Coronary artery (tissue), 2 donors: ENCODE data around the gene FABP2.
"Not testable (repeated sequence)": the region's sequence is repeated elsewhere in the genome, so short reads cannot be mapped to it uniquely, and the experiment has no call there.

Experiments used
- DNase-seq: peaks from one replicate; pipeline ENCODE4 v3.0.0-alpha.2; 2017; ENCODE audit warnings: low spot score
- H3K27ac ChIP-seq, 2 donors: fragments of 200-600 bp; sonication (generic); one replicate each; pipeline ENCODE4 v1.5.1; 2016 to 2019
- H3K4me3 ChIP-seq: fragments of 200-600 bp; sonication (generic); 2 replicates; pipeline ENCODE4 v1.5.1; 2016; ENCODE audit warnings: mild to moderate bottlenecking, moderate library complexity
- TF ChIP-seq, protein P1 (sequence below): fragments of 200-600 bp; sonication (generic); IDR thresholded peaks from one replicate; pipeline ENCODE4 v1.5.1; 2019; ENCODE audit warnings: antibody characterized with exemption

Gene FABP2

DNA sequence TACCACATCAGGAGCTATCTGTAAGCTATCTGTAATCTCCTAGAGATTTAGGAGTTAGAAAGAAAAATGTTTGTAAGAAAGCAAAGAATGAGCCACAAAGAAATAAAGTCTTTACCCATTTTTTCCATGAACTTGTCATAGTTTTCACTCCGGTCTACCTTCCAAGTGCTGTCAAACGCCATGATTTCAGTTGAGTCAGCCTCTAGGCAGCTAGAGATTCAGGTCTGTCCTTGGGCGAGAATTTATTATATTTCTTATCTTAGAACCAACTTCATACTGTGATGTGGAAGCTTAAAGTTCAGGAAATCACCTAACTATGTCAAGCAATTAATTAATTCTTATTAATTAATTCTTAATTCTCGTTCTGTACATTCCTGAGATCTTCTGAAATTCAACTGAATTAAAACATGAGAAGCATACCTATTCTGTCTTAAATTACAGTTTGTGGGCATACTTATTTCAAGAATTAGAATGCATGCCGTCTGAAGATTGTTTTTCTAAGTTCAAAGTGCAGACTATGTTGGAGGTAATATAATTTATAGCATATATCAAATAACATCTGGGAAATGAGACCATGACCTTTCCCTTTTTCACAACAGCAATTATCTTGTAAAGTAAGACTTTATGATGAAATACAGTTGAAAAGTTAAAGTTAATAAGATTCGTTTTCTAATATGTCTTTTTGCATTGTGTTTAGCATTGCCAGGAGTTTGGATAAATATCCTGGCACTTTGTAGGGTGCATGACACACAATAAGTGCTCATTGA is at the start of gene FABP2:
Gene FABP2 (minus strand): TSS at position 218 of the 767 bp plus-strand sequence. CDS start 36 bp downstream, at position 182.
- TF ChIP-seq, protein P1, sequence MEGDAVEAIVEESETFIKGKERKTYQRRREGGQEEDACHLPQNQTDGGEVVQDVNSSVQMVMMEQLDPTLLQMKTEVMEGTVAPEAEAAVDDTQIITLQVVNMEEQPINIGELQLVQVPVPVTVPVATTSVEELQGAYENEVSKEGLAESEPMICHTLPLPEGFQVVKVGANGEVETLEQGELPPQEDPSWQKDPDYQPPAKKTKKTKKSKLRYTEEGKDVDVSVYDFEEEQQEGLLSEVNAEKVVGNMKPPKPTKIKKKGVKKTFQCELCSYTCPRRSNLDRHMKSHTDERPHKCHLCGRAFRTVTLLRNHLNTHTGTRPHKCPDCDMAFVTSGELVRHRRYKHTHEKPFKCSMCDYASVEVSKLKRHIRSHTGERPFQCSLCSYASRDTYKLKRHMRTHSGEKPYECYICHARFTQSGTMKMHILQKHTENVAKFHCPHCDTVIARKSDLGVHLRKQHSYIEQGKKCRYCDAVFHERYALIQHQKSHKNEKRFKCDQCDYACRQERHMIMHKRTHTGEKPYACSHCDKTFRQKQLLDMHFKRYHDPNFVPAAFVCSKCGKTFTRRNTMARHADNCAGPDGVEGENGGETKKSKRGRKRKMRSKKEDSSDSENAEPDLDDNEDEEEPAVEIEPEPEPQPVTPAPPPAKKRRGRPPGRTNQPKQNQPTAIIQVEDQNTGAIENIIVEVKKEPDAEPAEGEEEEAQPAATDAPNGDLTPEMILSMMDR: no peak
- H3K4me3 ChIP-seq: no peak within 1 kb of the TSS
- no peak within 1 kb of the TSS for H3K27ac ChIP-seq

DNA sequence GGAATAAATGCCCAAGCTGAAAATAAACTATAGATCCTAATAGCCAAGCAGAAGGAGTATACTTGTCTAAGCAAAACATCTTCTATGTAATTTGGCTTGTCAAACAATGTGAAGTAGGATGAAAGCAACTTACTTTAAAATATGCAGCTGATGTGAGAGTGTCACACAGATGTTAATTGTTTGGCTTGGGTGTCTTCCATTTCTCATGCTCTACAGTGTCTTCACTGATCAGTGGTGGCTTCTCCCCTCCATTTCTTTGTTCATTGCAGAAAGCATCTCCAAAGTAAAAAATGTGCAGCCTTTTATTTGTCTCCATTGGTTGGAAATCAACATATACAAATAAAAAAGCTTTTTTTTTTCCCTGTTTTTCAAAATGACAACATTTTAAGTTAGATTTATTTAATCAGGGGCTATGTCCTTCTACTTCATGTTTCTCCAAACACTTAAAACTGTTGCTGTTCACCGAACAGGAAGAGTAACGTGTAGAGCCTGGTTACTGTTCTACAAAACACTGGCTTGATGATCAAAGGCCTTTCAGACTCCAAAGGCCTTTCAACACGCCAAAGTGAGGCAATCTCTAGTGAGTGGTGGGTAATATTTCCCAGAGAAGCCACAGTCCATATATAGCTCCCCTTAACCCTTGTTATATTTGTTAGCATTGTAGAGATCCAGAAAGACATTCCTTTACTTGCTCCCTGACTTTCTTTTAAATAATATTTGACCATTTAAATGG is 49.2 kb upstream of the FABP2 start:
- DNase-seq, H3K27ac ChIP-seq, H3K4me3 ChIP-seq: not testable (repeated sequence)

More for the DNA sequence above, at the start of gene FABP2:
- no peak for DNase-seq

DNA sequence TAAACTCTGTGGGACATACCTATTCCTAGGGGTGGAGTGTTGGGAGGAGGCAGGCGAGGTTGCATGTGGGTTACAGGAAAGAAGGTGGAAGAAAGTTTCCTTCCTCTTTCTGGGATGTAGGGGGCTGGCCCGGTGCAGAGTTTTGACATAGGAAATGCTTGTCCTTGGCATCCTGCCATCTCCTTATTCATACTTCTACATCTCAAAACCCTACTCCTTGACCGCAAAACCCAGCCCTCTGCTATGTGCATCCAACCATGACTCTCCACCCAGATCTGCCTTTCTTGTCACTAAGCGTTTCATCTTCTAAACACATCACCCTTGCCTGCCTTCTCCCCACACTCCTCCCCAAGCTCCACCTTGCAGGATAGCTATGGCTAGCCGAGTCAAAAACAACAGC is 48.5 kb upstream of the FABP2 start:
- DNase-seq, H3K27ac ChIP-seq, H3K4me3 ChIP-seq: not testable (repeated sequence)

GRCh38 chr4:119366802-119367201 is 44.9 kb upstream of the FABP2 start:
- not testable (repeated sequence) for H3K4me3 ChIP-seq, H3K27ac ChIP-seq, DNase-seq

DNA sequence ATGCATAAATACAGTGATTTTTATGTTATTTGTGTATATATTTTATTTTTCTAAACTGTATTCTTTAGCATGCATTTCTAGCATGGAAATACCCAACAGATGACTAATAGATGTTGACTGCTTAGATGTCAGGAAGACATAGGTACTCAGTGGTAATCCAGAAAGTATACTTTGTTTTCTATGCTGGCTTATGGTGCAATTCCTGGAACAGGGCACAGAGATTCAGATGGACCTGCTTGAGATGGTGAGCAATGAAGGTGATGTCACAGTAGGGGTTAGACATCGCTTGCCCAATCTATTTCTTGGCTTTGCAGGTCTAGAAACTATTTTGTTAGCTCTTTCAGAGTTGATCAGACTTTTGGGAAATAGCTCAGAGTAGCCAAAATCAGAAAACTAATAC is 42.3 kb upstream of the FABP2 start:
- DNase-seq, H3K27ac ChIP-seq, H3K4me3 ChIP-seq: not testable (repeated sequence)

DNA sequence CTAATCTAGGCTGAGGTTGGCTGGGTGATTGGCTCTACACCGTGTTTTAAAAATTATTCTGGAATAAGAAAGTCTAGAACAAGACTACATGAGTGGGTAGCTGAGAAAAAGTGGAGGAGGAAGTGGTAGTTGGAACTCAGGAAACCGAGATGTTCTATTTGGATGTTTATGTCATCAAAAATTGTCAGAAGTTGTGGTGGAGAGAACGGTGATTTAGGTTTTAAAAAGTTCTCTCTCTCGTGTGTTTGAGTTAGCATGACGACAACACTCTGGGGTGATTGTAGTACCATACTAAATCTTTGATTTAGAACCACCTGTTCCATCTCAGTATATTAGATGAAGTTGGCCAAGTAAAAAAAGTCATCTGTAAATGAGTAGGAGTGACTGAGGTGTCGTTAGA is 41.4 kb upstream of the FABP2 start:
- H3K4me3 ChIP-seq, H3K27ac ChIP-seq, DNase-seq: not testable (repeated sequence)

- DNase-seq, H3K4me3 ChIP-seq, H3K27ac ChIP-seq: not testable (repeated sequence)
Observed at GRCh38 chr4:119362413-119362812, 40.5 kb upstream of the FABP2 start.

DNA sequence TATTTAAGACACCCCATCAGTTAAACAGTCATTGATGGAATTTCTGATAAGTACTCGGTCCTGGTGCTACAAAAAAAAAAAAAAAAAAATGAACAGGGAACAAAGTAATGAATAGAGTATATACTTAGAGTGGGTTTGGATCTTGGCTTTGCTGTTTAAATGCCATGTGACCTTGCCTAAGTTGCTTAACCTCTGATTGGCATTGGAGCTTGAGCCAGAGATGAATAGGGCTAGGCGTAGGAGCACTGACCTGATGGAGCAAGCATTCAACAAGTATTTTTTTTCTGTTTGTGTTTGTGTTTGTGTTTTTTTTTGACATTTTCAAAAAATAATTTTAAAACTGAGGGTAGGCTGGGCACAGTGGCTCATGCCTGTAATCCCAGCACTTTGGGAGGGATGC is 37.9 kb upstream of the FABP2 start:
- H3K4me3 ChIP-seq, DNase-seq, H3K27ac ChIP-seq: not testable (repeated sequence)

GRCh38 chr4:119356796-119357195 is 34.9 kb upstream of the FABP2 start:
- not testable (repeated sequence) for DNase-seq, H3K4me3 ChIP-seq, H3K27ac ChIP-seq

- H3K27ac ChIP-seq: peak overlapping the region in 1 of 2 donors; percentile 66
- not testable (repeated sequence) for H3K4me3 ChIP-seq, DNase-seq
Observed at GRCh38 chr4:119356041-119356440, 34.1 kb upstream of the FABP2 start.

- DNase-seq, H3K4me3 ChIP-seq, H3K27ac ChIP-seq: not testable (repeated sequence)
Observed at GRCh38 chr4:119353364-119353763, 31.4 kb upstream of the FABP2 start.

- H3K4me3 ChIP-seq, DNase-seq: not testable (repeated sequence)
- peak overlapping the region in 1 of 2 donors; percentile 28 for H3K27ac ChIP-seq
Observed at GRCh38 chr4:119348169-119348568, 26.2 kb upstream of the FABP2 start.

DNA sequence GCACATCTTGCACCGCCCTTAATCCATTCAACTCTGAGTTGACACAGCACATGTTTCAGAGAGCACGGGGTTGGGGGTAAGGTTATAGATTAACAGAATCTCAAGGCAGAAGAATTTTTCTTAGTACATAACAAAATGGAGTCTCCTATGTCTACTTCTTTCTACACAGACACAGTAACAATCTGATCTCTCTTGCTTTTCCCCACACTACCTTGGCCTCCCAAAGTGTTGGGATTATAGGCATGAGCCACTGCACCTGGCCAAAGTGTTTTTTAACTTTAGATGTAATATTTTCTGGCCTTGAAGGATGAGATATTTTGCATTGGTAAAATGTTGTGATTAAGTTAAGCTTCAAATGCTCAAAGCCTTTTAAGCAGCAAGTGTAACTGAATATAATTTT is 21.4 kb upstream of the FABP2 start:
- H3K4me3 ChIP-seq, H3K27ac ChIP-seq, DNase-seq: not testable (repeated sequence)

- not testable (repeated sequence) for H3K27ac ChIP-seq, H3K4me3 ChIP-seq, DNase-seq
Observed at GRCh38 chr4:119339895-119340294, 18.0 kb upstream of the FABP2 start.
